Activated CD4-positive, CD25-positive, alpha-beta regulatory T cell treated with anti-CD3 and anti-CD28 coated beads, Interleukin-2, amount 50 U/mL, for 16 hours (primary cell): ENCODE measurements around the gene ALKAL2.

Experiments
- DNase-seq: peaks from one replicate; pipeline ENCODE4 v3.0.0-alpha.2; 2020; ENCODE audit warnings: low read depth, low spot score

ALKAL2 gene

DNA sequence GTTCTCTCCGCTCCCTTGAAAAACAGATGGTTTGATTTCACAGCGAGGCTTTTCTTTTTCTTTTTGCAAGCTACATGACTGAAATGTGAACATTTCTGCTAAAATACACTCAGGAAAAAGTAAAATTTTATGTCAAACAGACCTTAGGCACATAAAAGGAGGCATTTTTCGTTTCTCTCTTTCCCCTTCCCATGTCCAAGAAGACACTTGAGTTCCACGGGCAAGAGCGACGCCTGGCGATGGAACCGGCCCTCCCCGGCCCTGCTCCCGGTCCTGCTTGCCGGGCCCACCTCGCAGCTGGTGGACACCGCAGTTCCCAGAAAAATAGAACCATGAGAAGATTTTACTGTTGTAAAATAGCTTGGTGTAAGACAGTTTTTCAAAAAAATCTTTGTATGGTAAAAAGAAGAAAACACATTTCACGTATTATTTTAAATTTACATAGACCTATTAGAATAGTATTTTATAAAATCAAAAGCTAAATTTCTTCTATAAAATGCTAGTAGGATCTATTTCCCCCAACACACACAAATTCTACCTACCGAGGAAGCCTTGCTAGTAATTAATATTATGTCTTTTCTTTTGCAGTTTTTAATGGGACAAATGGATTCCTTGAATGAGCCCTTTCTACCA, 2.3 kb upstream of the ALKAL2 start:
- no peak for DNase-seq

DNA sequence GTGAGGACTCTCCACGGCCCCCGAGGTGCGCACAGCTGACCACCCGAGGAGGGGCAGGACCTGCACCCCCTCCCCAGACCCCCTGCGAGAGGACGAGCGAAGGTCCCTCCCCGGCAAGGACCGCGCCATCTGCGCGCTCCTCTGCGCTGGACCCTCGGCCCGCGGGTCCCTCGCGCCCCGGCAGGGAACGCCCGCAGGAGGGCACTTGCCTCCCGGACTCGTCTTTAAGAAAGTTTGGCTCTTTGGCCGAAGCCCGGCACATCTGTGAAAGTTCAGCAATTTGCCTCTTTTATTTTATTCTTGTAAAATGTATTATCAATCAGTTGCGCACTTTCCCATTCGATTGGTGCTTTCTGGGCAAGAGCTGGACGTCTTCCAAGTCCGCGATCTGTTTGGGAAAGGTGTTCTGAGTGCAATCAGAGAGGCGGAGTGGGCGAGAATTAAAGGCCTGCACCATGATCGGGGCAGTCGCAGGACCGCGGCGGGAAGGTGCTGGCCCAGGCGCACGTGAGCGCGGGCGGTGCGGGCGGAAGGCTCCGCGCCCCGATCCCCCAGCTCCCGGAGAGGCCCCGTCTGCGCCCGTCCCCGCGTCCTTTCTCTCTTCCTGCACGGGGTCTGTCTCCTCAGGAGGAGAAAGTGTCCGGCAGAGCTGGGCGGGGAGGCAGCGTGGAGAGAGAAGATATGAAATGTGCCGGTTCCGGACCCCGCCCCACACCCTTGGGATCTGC, 1.6 kb upstream of the ALKAL2 start:
- DNase-seq, result no peak

DNA sequence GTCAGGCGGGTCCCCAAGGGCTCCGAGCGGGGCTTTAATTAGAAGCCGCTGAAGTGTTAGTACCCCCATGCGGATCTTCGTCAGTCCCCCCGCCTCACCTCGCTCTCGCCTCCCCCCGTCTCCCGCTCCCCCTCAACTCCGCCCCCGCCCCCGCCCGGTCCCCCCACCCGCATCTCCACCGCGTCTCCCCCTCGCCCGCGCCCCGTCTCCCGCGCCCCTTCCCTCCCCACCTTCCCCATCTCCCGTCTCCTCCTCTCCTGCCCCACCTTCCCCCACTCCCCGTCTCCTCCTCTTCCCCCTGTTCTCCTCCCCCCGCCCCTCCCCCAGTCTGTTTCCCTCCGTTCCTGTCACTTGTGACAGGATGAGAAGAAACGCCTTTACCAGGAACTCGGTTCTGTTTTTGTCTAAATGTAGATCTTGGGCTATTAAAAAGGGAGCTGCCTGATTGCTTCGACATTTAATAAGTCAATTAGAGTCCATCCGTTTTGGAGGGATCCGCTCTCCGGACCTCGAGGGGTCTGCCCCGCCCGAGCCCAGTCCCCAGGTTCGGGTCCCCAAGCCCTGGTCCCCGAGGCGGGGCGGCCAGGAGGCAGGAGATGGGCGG, 969 bp upstream of the ALKAL2 start:
- no peak for DNase-seq

DNA sequence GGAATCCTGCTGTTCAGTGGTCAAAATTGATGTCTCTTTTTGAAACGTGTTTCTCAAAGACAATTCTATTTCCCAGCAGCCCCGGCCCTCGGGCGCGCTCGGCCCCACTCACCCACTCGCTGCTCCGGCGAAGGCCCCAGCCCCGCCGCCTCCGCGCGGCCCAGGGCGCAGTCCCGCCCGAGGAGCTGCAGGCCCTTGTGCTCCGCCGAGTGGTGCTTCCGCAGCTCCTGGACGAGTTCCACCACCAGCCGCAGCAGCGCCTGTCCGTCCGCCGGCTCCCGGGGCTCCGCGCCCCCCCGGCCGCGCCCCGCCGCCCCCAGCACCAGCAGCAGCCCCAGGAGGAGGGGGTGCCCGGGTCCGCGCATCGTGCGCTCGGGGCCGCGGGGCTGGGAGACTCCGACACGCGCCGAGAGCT, 413 bp downstream of the ALKAL2 start:
- no peak for DNase-seq

DNA sequence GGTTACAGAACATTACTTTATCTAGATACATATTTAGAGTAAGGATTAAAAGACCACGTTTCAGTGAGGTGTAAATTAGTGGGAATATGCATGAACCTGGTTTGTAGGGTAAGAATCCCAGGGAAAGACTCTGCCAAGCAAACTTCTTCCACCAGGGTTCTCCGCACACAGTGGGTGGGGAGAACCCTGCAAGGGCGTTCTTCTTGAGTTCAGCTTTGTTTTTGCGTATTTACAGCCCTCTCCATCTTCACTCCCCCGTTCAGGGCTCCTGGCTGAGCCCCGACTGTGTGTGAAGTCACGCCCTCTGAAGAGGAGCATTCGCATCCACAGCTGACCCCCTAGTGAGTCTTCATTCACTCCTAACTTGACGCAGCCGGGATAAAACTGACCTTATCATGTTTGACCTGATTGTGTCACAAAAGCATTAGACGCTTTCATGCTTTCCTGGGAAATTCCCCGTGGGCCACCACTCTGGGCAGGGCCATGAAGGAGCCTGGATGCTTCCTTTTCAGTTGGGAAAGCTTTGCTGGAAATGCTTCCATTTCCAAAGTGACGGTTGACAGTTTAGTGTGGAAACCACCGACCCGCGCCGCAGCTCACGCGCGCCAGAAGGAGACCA, 1.0 kb downstream of the ALKAL2 start:
- DNase-seq, result no peak

DNA sequence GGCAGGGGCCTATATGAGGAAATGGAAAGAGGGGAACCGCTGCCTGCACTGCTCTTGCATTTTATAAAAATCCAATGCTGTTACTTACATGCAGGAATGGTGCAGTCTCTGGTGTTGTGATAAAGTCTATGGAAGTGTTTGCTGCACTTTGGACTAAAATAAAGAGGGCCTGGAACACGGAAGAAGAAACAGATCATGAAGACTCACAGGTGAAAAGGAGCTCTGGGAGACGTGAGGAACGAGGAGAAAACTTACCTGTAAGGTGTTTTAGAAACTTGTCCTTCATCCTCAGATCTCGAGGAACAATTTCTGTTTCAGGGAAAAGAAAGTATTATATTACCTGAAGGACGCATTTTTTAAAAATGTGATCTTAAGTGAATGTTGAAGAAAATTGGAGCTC, 1.9 kb downstream of the ALKAL2 start:
- DNase-seq, result no peak

DNA sequence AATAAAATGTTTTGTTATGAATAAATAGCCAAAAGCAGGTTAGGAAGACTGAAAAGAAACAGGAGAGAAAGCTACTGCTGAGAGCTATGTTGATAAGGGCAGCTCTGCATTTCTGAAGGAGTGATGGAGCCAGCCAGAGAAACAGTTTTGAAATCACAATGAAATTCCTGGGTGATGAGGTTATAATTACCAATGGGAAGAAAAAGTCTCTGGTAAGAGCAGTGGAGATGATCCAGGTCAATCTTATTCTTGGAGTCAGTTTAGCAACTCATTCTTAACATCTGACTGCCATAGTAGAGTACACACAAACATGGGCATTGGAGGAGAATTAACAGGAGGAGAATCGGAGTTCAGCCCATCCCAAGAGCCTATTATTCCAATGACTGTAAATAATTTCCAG, 2.4 kb downstream of the ALKAL2 start:
- no peak for DNase-seq

DNA sequence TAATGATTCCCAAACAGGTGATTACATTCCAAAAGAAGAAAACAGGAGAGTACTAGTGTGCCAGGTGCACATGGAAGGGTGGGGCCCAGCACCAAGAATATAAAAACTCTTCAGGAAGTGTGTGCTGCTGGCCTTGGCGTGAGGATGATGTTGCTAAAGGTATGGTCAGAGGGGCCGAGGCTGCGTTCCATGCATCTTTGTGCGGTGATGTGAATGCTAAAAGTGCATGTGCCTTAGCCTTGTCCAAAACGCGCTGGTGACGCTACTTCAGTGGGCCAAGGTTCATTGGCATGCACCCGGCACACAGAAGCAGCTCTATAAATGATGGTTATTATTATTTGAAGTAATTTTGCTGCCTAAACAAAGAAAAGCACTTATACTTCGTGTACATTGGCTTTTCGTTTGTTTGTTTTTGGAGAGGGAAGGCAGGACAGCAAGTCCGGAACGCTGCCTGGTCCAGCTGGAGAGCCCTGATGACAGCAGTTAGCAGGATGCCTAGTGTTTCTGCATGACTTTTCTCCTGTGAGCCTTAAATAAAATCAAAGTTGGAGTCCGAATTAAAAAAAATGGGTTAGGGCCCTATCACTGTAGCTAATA, 2.9 kb downstream of the ALKAL2 start:
- DNase-seq, result no peak

DNA sequence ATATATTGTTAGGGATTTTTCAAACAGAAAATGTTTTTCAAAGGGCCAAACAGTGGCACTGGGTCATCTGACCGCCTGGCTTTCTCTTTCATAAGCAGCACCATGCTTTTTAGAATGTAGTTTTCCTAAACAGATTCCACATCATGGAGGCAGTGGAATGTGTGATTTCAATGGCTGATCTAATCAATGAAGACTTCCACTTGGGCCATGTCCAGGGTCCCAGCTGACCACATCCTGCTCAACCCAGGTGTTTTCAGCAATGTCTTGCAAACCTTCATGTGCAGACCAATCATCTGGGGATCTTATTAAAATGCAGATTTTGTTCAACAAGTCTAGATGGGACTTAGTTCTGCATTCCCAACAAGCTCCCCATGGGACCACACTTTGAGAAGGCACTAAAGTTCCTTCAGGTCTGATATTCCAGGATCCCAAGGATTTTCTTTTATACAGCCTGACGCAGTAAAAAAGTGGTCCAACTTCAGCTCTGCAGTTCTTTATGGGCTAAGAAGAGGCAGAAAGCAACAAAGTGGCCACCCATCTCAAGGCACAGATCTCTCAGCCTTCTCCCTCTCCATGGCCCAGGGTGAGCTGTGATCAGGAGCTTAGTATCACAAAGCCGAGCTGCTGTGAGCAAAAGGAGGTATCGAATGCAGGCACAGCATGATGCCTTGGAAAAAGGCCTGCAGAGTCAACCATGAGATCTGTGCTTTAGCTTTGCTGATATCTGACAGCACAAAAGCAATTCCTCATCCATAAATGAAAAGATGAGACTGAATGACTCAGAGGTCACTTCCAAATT, 3.7 kb downstream of the ALKAL2 start:
- no peak for DNase-seq

DNA sequence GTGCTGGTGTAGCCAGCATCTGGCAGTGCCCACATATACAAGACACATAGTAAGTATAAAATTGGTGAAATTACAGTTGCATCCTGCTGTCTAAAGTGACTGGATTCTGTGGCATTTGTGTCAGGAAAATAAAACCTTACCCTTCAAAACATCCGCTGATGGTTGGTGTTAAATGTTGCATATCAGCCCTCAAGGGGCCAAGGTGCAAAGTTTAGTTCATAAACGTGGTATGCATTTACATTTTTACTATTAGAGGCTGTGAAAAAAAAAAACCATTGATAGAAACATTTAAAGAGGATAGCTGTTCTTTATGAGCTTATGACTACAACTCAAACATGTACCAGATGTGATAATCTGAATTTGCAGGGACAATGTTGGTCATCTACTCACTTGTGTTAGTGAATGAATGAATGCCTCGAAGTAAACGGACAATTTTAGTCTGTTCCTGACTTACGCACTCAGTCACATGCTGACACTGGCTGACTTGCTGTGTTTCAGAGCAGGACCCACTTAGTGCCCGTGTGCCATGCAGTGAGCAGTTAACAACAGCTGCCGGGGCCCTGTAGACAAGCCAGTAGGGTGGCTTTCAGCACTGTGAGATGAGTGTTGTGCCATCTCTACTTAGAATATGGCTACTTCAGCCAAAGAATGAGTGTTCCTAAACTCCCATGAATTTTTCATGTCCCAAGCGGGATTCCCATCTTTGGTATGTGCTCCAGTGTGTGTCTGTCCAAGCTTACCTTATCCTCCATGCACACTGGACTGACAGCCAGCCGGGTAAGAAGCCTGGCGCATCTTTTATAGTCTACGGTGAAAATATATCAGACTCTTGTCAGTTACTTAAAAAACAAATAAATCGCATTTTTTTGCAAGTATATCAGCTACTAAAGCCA, 5.3 kb downstream of the ALKAL2 start:
- no peak for DNase-seq

DNA sequence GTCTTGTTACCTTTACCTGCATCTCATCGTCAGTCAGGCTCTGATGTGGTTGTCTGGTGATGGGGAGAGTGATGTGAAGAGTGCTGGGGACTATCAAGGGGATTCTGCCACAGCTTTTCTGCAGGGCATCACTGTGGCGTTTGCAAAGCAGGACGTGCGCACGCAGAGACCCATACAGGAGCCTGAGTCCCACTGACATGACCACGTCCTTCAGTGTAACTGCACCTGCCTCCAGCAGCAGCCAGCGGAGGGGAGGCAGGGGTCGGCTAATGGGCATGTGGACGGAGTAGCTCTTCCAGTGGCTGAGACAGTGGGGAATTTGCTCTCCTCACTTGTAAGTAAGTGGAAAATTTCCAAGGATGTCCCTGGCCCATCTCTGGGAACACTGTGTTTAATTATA, 6.5 kb downstream of the ALKAL2 start:
- no peak for DNase-seq

DNA sequence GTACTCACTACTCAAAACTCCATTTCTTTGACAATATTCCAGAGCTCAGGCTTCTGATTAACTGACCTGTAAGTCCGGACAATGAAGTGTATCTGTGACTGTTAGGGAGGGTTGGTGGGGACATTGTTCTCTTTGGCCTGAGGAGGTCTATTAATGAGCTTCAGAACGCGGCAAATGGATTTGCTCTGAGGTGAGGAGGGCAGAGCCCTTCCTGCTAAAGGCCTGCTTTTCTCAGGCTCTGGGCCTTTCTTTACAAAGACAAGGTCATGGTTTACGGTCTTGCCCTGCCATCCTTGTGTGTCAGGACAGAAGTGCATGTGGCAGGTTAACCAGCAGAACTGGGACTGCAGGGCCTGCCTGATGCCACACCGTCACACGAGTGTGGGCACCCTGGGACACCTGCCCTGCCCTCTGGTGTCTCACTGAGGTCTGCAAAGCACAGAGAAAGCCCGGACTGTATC, 7.2 kb downstream of the ALKAL2 start:
- DNase-seq, result no peak

DNA sequence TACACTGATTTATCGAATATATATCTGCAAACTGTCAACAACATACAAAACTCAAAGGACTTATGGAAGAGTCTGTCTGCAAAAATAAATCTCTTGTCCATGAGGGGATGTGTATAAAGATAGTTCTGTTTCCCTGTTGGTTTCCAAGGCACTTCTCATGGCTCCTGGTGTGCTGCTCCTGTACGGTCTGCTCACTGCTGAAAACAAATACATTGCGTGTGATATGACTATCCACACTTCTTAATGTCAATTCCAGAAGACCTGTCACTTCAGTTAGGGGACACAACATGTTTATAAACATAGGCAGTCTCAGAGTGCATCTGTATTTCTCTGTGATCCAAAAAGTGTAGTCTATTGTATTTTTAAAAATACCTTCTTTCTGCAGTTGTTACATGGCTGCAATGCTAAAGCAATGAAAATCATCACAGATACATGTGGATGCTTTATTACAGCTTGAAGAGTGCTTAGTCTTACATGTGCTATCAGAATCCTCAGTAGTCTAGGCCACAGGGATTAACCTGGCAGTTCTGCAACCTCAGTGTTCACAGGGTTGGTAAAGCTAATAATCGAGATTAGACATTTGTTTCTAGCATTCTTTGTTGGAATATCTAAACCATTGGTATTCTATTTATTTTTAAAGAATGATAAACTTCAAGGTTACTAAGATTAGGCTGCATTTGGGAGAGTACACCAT, 7.8 kb downstream of the ALKAL2 start:
- no peak for DNase-seq

DNA sequence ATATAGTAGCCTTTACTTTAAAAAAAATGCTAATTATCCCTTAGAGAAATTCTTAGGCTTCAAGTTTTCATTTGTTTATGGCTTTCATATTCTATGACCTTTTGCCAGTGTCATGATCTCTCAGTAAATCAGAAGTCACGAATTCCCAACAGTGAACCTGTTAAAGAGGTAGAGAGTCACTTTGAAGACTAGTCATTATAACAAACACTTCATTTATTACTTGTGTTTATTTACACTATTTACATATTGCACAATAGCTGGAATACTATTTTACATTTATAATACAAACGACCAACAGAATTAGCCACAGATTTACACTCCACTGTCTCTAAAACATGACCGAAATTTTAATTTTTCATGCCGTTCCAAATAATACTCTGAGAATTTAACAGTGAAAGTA, 8.5 kb downstream of the ALKAL2 start:
- no peak for DNase-seq

DNA sequence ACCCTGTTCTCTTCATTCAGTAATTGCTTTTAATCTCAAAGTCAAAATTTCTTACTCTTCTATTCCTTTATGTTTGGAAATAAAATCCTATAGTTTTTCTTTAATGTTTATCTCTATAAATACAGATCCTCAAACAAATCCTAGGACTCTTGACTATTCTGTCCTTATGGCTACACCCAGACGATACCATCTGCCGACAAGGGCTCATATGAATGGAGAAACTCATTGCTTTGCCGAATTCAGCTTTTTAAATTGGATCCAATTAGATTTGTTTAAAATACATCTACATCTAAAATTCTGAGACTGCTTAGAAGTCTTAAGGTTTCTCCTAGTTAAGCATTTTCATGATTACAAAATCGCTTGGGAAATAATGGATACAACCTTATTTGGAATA, 9.0 kb downstream of the ALKAL2 start:
- DNase-seq, result no peak

DNA sequence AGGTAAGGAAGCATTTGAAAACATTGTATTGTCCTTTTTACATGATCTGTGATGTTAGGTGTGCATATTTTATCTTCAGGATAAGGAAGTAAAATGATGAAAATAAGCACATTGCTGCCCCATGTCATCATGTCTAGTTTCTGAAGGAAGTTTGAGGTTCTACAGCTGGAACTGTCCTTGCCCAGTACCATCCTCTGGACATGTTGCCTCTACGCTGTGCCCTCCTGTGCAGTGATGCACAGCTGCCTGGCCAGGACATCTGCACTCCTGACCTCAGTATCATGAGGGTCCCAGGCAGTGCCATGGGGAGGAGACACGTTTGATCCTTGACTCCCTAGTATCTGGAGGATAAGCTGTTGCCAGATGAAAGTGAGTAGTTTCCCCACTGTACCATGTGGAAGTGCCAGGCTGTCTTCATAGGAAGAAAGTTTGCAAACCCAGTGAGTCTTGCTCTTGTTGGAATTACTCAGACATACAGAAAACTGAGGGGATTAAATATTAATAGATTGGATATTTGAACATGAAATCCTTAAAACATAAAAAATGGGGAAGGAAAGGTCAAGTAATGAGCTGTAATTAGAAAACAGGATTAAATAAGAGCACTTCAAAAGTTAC, 9.5 kb downstream of the ALKAL2 start:
- DNase-seq, result no peak

DNA sequence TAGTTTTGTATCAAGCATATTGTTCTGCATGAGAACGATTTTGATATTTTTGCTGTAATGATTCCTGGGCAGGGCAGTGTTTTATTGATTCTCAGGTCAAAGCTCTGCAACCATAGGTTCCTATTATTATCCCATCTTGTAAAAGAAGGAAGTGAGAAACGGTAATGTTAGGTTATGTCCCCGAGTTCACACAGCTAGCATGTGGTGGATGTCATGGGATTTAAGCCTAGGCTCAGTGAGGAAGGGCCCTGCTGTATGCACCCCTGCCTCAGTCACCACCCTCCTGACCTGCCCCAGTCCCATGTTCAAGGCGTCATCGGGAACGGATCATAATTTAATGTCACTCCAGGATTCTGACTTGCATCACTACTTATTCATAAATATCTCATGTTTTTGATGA, 12.4 kb downstream of the ALKAL2 start:
- DNase-seq, result no peak

DNA sequence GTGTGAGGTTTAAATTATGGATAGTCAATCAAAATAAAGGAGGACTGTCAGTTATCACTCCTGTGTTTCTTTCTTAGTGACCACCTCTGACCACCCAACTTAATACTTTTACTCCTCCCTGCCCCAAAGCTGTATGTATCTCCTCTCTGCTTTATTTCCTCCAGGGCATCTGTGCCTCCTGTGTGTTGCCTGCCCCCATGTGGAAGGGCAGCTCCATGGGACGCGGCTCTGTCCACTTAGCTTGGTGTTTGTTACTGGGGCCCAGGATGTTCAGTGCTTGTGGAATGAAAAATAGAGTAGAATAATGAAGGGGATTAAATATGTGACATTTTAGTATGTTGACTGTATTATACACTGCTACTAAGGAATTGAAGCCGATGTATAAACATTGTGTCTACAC, 13.4 kb downstream of the ALKAL2 start:
- no peak for DNase-seq

DNA sequence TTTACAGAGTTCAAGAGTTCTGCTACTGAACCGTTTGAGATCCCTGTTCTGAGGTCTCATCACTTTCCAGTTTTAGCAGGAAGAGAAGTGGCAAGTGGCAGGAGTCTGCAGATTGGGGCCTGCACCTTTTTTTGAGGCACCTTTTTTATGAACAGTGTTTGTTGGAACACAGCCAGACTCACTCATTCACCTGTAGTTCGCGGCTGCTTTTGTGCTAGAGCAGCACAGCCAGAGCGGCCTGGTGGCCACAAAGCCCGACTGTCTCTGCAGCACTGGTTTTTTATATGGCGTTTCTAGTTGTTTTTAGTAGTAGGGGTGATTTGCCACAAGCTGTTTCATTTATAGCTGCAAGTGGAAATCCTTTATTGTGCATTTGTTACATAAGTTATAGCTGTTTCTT, 14.6 kb downstream of the ALKAL2 start:
- no peak for DNase-seq
